ENCODE measurements around the gene UCHL3.
A peak's percentile ranks its signal among the peaks of the same experiment; 100 is the strongest.

The UCHL3 gene

DNA sequence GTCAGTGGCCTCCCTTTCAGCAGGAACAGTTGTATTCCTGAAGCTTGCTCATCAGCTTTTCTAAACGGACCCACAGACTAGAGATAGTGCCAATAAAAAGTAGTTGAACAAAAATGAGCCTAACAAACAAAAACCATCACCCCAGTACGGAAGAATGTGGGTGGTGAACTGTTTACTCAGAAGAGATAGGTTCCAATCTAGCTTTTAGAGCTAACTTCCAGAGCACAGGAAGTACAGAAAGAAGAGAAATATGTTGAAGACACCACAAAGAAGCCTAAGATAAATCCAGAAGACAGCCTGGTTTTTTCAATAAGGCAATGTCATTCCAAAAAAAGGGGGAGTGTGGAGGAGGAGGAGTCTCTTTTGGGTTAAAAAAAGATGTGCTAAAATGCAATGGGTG, 83.7 kb downstream of the UCHL3 start:
- no peak for DNase-seq (ENCODE audit: low read depth)

- DNase-seq (ENCODE audit: low read depth), result no peak
Observed at GRCh38 chr13:75635101-75635827, 85.7 kb downstream of the UCHL3 start.

GRCh38 chr13:75635828-75636435, 86.3 kb downstream of the UCHL3 start, which contains the start of gene LMO7:
LMO7 (plus strand) TSS chr13:75636330; CDS start chr13:75636658, 328 bp downstream.
- DNase-seq (ENCODE audit: low read depth), result peak; percentile 39

- peak; percentile 16 for DNase-seq (ENCODE audit: low read depth)
Observed at GRCh38 chr13:75636436-75637180, 87.0 kb downstream of the UCHL3 start.

DNA sequence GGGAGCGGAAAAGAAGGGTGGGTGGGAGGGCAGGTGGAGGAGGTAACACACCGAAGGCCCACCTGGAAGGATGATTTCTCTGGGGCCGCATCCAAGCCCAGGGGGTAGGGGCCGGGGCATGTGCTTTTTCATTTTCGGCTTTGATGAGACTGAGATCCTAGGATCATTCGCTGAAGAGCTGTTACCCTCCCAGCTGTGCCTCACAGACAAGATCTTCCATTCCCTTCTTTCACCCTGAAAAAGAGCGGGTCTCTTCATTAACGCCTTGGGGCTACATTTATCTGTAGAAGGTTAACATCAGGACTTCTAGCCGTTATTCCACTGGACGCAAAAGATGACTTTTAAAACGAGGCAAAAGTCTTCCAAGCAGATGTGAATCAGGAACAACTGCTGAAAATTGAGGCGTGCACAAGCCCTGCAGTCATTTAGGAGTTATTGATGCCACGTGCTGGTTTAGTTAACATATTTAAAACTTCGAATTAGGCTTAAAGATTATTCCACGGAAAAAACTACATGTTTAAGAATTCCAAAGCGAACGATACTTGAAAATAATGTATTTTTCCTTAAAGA, 87.7 kb downstream of the UCHL3 start:
- no peak for DNase-seq (ENCODE audit: low read depth)

GRCh38 chr13:75639454-75639853, 89.9 kb downstream of the UCHL3 start:
- no peak for DNase-seq (ENCODE audit: low read depth)

DNA sequence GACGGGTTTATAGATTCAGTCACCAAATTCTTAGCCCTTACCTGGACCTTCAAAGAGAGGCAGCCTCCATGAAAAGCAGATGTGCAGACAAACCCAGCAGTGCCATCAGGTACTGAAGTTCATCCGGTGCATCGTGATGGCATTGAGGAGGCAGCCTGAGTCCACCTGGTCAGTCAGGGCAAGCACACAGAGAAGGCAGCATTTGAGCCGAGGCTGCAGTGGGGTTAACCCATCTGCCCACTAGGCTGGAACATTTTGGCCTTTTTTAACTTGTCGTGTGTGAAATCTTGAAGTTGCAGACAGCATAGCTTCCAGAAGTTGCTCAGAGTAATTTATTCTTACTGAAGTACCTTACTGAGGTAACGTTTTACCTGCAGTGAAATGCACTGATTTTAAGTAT, 91.4 kb downstream of the UCHL3 start:
- DNase-seq (ENCODE audit: low read depth), result no peak

DNA sequence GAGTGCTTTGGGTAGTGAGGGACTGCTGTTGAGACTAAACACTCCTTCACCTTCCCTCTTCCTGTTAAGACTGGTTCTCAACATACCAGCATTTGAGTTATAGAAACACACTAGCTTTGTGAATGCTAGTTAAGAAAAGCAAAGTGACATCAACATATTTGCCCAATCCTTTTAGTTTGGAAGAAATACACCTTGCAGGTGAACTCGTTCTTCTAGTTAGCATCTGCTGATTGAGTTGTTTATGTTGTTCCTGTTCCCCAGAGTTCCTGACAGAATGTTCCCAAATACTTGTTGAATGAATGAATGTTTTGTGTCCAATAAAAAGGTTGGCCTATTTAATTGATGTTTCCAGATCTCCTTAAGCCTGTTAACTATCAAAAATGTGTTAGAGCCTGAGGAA, 93.6 kb downstream of the UCHL3 start:
- no peak for DNase-seq (ENCODE audit: low read depth)

DNA sequence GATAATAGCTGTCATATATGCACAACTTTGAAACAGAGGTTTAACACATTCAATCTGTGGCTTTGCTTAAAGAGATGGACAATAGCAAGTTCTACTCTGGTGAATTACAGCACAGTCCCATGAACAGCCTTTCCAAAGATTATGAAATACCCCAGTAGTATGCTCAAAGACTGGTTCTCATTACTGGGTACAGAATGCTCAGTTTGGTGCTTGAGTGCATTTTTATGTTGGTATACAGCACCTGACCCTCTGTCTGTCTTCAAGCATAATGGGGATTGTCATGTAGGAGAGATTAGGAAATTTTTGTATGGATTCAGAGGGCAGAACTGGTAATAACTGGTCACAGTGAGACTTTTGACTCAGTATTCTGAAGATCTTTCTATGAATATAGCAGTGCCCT, 94.1 kb downstream of the UCHL3 start:
- DNase-seq (ENCODE audit: low read depth), result no peak

DNA sequence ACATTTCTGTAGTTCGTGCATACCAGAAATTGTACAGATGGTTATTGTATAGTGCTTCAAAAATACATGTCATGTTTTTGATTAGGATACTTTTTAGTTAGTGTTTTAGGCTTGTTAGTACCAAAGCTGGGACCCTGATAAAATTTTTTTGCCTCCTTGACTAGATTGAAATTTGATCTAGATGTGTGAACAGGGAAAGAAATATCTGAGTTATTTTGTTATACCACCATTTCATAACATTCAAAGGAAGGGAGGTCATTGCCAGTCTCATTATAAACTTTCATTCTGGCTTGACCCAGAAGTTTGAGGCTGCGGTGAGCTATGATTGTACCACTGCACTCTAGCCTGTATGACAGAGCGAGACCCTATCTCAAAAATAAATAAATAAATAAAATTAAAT, 95.5 kb downstream of the UCHL3 start:
- DNase-seq (ENCODE audit: low read depth), result no peak

DNA sequence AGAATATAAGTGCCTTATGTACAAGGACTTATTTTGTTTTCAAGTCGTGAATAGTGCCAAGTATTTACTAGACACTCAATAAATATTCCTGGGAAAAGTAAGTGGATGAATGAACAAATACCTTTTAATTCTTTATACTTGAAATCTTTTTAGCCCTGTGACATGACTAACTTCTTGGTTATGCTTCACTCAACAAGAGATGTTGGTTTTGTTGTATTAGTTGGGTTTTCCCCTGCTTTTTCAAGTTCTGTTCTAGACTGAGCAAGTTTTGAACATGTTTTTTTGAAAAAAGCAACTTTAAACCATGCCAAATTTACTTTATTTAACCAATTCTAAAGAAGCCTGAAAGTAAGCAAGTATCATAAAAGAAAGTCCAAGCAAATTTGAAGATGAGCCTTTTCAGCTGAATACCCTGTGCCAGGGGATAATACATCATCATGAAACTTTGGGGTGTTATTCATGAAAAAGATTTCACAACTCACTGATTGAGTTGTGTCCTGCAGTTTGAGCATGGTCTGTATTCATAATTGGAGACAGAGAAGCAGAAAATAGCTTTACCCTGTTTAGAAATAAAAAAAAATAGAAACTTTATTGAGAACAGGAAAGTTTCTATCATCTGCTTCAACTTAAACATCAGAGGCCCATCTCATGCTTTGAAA, 97.7 kb downstream of the UCHL3 start:
- DNase-seq (ENCODE audit: low read depth), result no peak

GRCh38 chr13:75648446-75648845, 98.9 kb downstream of the UCHL3 start:
- no peak for DNase-seq (ENCODE audit: low read depth)

- no peak for DNase-seq (ENCODE audit: low read depth)
Observed at GRCh38 chr13:75651013-75651412, 101.4 kb downstream of the UCHL3 start.

- no peak for DNase-seq (ENCODE audit: low read depth)
Observed at GRCh38 chr13:75652726-75653125, 103.1 kb downstream of the UCHL3 start.

Measured in activated T-helper 9 cell treated with anti-CD3 and anti-CD28 coated beads, Interleukin-2, amount 50 U/mL, for 16 hours (primary cell).